HL-60/S4 (cell line): ENCODE data around the gene NFIA.

Experiments
- in situ Hi-C: fragments of 300-500 bp; cut with MboI; formaldehyde crosslinking; loops from 2 replicates; pipeline ENCODE4 v1.14.3; 2022; ENCODE audit warnings: low sequenced_read_pairs

Gene NFIA

GRCh38 chr1:61386770-61387169, 304.4 kb downstream of the NFIA start:
- in situ Hi-C loops, result no loop called here

- in situ Hi-C loops, result no loop called here
These were observed 305.5 kb downstream of the NFIA start for GRCh38 chr1:61387829-61388228.

GRCh38 chr1:61388566-61388965, 306.2 kb downstream of the NFIA start:
- in situ Hi-C loops, result no loop called here

GRCh38 chr1:61389194-61389925, 307.0 kb downstream of the NFIA start:
- in situ Hi-C loops, result no loop called here

- in situ Hi-C loops, result no loop called here
These were observed 307.8 kb downstream of the NFIA start for GRCh38 chr1:61389926-61390845.

- in situ Hi-C loops, result no loop called here
These were observed 309.4 kb downstream of the NFIA start for GRCh38 chr1:61391730-61392129.

- in situ Hi-C loops, result no loop called here
These were observed 310.3 kb downstream of the NFIA start for GRCh38 chr1:61392409-61393242.

- in situ Hi-C loops, result no loop called here
These were observed 311.2 kb downstream of the NFIA start for GRCh38 chr1:61393575-61393974.

GRCh38 chr1:61395146-61395800, 312.9 kb downstream of the NFIA start:
- in situ Hi-C loops, result no loop called here

- in situ Hi-C loops, result no loop called here
These were observed 315.1 kb downstream of the NFIA start for GRCh38 chr1:61397495-61397894.

- in situ Hi-C loops, result no loop called here
These were observed 315.6 kb downstream of the NFIA start for GRCh38 chr1:61397935-61398334.

GRCh38 chr1:61399199-61399598, 316.8 kb downstream of the NFIA start:
- in situ Hi-C loops, result no loop called here

GRCh38 chr1:61400131-61400770, 317.9 kb downstream of the NFIA start:
- in situ Hi-C loops, result no loop called here

- in situ Hi-C loops, result no loop called here
These were observed 318.6 kb downstream of the NFIA start for GRCh38 chr1:61400997-61401396.

- in situ Hi-C loops, result no loop called here
These were observed 321.6 kb downstream of the NFIA start for GRCh38 chr1:61403679-61404596.

- in situ Hi-C loops, result no loop called here
These were observed 322.4 kb downstream of the NFIA start for GRCh38 chr1:61404597-61405376.

- in situ Hi-C loops, result no loop called here
These were observed 324.1 kb downstream of the NFIA start for GRCh38 chr1:61406467-61406866.

GRCh38 chr1:61412601-61413000, 330.2 kb downstream of the NFIA start:
- in situ Hi-C loops, result no loop called here
